Muscle of leg (tissue), 11 donors: ENCODE data around the gene RAF1. TPM values are rescaled to one million over a fixed set of nuclear protein-coding genes. Genes with fewer than 3 reads are reported as not detected.

Experiments
- DNase-seq: peaks from one replicate; pipeline ENCODE4 v3.0.0; 2013
- H3K27ac ChIP-seq: one replicate; pipeline ENCODE4 v1.5.1; 2013; ENCODE audit warnings: mild to moderate bottlenecking, low read length, control low read depth
- H3K27me3 ChIP-seq: one replicate; pipeline ENCODE4 v1.6.1; 2013; ENCODE audit warnings: low read length; ENCODE audit not compliant: control insufficient read depth, insufficient read depth
- H3K36me3 ChIP-seq: one replicate; pipeline ENCODE4 v1.6.1; 2013; ENCODE audit warnings: low read length; ENCODE audit not compliant: control insufficient read depth, insufficient read depth
- H3K4me1 ChIP-seq: one replicate; pipeline ENCODE4 v1.6.1; 2013; ENCODE audit warnings: low read length; ENCODE audit not compliant: control insufficient read depth, insufficient read depth
- H3K4me3 ChIP-seq: one replicate; pipeline ENCODE4 v1.5.1; 2013; ENCODE audit warnings: low read length, control low read depth
- H3K9me3 ChIP-seq: replicated peaks from 2 replicates; pipeline ENCODE4 v1.6.1; 2013; ENCODE audit warnings: low read depth, low read length; ENCODE audit not compliant: control insufficient read depth
- WGBS: methylation state at CpG from one replicate; pipeline ENCODE4 v1.1.5; 2013; ENCODE audit warnings: missing lambda C conversion rate; ENCODE audit not compliant: insufficient coverage; 5-methylcytosine and 5-hydroxymethylcytosine counted together
- polyA plus RNA-seq, 8 donors: library from polyadenylated mRNA; unstranded; fragments of 120-200 nt; gene quantifications; one replicate each; pipeline versions ENCODE4 v1.2.1 to v1.2.3, GENCODE V29; 2013; ENCODE audit warnings: inconsistent platforms in 1 of 8, low replicate concordance in 1 of 8; ENCODE audit not compliant: insufficient read length in 8 of 8, insufficient read depth in 1 of 8
- total RNA-seq: library from RNA; stranded (reverse); fragments of 120-200 nt; gene quantifications from one replicate; pipeline ENCODE4 v1.2.4, GENCODE V29; 2013

RAF1 gene
- total and polyA plus RNA-seq, 9 donors: 80.0 to 113 (median 90.7) TPM

- Histone ChIP-seq H3K27ac (no peak overlapping the region), H3K36me3 (peaks cover 88% of the 10 kb centered on the region), H3K4me1 (no peaks in the 10 kb centered on the region), H3K27me3 (no peaks in the 10 kb centered on the region), H3K9me3 (no peaks in the 10 kb centered on the region), H3K4me3 (no peak overlapping the region)
- no peak for DNase-seq
- WGBS: 80% methylated on average over 1 of the region's 5 CpGs
Measured at GRCh38 chr3:12585970-12586369, 77.9 kb downstream of the RAF1 start.

DNA sequence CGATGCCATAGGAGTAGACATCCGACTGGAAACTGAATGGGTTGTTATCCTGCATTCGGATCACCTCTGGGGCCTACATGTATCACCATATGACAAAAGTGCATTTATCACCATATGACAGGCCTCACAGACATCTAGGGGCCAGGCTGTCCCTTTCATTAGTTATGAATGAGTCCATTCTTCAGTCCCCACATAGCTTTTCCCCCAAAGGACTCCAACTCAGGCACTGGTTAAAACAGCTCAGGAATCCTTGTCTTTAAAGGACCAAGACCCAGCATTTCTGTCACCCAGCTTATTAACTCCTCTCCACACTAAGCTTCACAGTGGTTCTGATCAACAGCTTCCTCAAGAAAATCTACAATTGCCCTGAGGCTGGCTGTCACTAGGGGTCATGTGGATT, 78.7 kb downstream of the RAF1 start:
- H3K27ac ChIP-seq: no peak overlapping the region

GRCh38 chr3:12584083-12584482, 79.8 kb downstream of the RAF1 start:
- peaks cover 84% of the 10 kb centered on the region for H3K36me3 ChIP-seq
- no peaks in the 10 kb centered on the region for H3K27me3 ChIP-seq
- no peak overlapping the region for H3K27ac ChIP-seq
- no peak for DNase-seq
- no peaks in the 10 kb centered on the region for H3K4me1 ChIP-seq
- WGBS: no CpG with 5 or more reads among the region's 2 CpGs
- no peaks in the 10 kb centered on the region for H3K9me3 ChIP-seq
- no peak overlapping the region for H3K4me3 ChIP-seq

More for the DNA sequence above, 78.7 kb downstream of the RAF1 start:
- no peak for DNase-seq
- Histone ChIP-seq H3K4me1 (no peaks in the 10 kb centered on the region), H3K9me3 (no peaks in the 10 kb centered on the region), H3K27me3 (no peaks in the 10 kb centered on the region), H3K4me3 (no peak overlapping the region), H3K36me3 (peaks cover 84% of the 10 kb centered on the region)
- 72% methylated on average over 3 of the region's 3 CpGs for WGBS

DNA sequence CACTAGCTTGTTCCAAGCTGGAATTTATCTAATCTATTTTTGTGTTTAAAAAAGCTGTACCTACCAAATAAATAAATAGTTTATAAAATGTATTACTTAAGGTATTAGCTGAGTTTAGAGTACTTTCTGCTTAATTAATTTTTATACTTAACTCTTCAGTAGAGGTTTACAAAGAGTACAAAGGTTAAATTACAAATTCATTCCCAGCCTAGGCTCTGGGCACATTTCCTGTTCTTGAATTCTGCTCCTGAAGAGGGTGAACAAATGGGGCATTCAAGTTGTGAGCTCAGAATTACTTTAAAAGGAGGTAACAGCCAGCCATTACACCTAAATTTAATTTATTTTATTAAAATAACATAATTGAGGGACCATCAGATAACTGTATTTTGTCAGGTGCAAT, 80.6 kb downstream of the RAF1 start:
- H3K36me3 ChIP-seq: peaks cover 85% of the 10 kb centered on the region
- no peaks in the 10 kb centered on the region for H3K9me3 ChIP-seq
- DNase-seq: no peak
- H3K27ac ChIP-seq: no peak overlapping the region
- H3K4me1 ChIP-seq: no peaks in the 10 kb centered on the region
- H3K4me3 ChIP-seq: no peak overlapping the region
- no peaks in the 10 kb centered on the region for H3K27me3 ChIP-seq

GRCh38 chr3:12582730-12583129, 81.2 kb downstream of the RAF1 start:
- H3K9me3 ChIP-seq: no peaks in the 10 kb centered on the region
- WGBS: 67% methylated on average over 3 of the region's 4 CpGs
- H3K4me3 ChIP-seq: no peak overlapping the region
- no peak overlapping the region for H3K27ac ChIP-seq
- no peak for DNase-seq
- peaks cover 84% of the 10 kb centered on the region for H3K36me3 ChIP-seq
- H3K4me1 ChIP-seq: no peaks in the 10 kb centered on the region
- H3K27me3 ChIP-seq: no peaks in the 10 kb centered on the region

DNA sequence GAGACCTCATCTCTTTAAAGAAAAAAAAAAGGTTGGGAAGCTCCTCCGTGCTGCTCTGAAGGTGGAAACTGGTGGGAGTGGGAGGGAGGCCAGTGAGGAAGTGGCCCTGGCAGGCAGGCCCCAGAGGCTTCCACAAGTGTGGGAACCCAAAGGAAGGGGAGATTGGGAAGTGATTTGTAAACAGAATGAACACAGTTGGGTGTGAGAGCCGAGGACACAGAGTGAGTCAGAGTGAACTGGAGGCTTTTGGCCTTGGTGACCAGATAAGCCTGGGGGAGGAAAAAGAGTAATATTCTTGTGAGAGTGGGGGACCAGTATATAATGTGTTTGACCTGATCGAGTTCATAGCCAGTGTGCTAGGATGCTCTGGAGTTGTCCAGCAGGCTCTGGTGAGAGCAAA, 84.0 kb downstream of the RAF1 start:
- no peaks in the 10 kb centered on the region for H3K27me3 ChIP-seq
- WGBS: 61% methylated on average over 3 of the region's 3 CpGs
- no peaks in the 10 kb centered on the region for H3K4me1 ChIP-seq
- H3K4me3 ChIP-seq: no peak overlapping the region
- no peak overlapping the region for H3K27ac ChIP-seq
- no peaks in the 10 kb centered on the region for H3K9me3 ChIP-seq
- no peak for DNase-seq
- H3K36me3 ChIP-seq: peaks cover 80% of the 10 kb centered on the region

GRCh38 chr3:12579456-12579855, 84.5 kb downstream of the RAF1 start:
- H3K27ac ChIP-seq: no peak overlapping the region

GRCh38 chr3:12578742-12579141, 85.2 kb downstream of the RAF1 start:
- WGBS: no CpG with 5 or more reads among the region's 2 CpGs
- Histone ChIP-seq H3K36me3 (peaks cover 80% of the 10 kb centered on the region), H3K4me1 (no peaks in the 10 kb centered on the region), H3K27ac (no peak overlapping the region), H3K27me3 (no peaks in the 10 kb centered on the region), H3K4me3 (no peak overlapping the region), H3K9me3 (no peaks in the 10 kb centered on the region)
- no peak for DNase-seq

More at GRCh38 chr3:12579456-12579855, 84.5 kb downstream of the RAF1 start:
- no peaks in the 10 kb centered on the region for H3K27me3 ChIP-seq
- H3K4me3 ChIP-seq: no peak overlapping the region
- no peak for DNase-seq
- WGBS: 86% methylated on average over 2 of the region's 3 CpGs
- H3K4me1 ChIP-seq: no peaks in the 10 kb centered on the region
- peaks cover 80% of the 10 kb centered on the region for H3K36me3 ChIP-seq
- no peaks in the 10 kb centered on the region for H3K9me3 ChIP-seq

DNA sequence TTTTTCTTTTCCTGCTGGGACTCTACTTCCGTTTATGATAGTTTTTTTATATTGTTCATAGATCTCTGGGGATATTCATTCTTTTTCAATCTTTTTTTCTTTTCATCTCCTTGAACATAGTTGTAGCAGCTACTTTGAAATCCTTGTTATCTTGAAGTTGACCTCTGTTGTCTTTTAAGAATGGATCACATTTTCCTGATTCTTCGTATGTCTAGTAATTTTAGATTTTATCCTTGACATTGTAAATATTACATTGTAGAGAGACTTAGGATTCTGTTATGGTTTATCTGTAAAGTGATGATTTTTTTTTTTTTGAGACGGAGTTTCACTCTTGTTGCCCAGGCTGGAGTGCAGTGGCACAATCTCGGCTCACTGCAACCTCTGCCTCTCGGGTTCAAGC, 86.5 kb downstream of the RAF1 start:
- Histone ChIP-seq H3K36me3 (peaks cover 81% of the 10 kb centered on the region), H3K4me1 (no peaks in the 10 kb centered on the region), H3K27me3 (no peaks in the 10 kb centered on the region), H3K9me3 (no peaks in the 10 kb centered on the region), H3K27ac (no peak overlapping the region), H3K4me3 (no peak overlapping the region)
- 93% methylated on average over 2 of the region's 5 CpGs for WGBS
- no peak for DNase-seq

- Histone ChIP-seq H3K27me3 (no peaks in the 10 kb centered on the region), H3K4me3 (no peak overlapping the region), H3K9me3 (no peaks in the 10 kb centered on the region), H3K27ac (no peak overlapping the region), H3K4me1 (no peaks in the 10 kb centered on the region), H3K36me3 (peaks cover 77% of the 10 kb centered on the region)
- 71% methylated on average over 1 of the region's 7 CpGs for WGBS
- DNase-seq: no peak
Measured at GRCh38 chr3:12574661-12575060, 89.3 kb downstream of the RAF1 start.

DNA sequence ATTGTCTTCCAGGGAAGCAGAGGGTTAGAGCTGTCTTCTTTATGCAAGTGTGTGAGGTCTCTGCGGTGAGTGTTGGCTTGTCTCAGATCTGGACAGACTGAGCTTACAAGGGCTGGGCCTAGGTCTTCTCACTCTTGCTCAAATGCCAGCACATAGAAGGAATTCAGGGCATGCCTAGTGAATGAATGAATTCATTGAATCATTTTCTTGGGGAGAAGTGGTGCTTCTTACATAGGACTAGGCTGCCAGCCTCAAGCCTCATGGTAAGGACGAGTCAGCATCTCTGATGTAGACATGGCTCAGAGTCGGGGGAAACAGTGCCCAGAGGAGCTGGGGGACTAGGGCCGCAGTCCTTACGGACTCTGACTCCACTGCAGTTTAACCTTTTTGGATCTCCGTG, 89.8 kb downstream of the RAF1 start:
- Histone ChIP-seq H3K4me3 (no peak overlapping the region), H3K9me3 (no peaks in the 10 kb centered on the region), H3K4me1 (no peaks in the 10 kb centered on the region), H3K36me3 (peaks cover 75% of the 10 kb centered on the region), H3K27ac (no peak overlapping the region), H3K27me3 (no peaks in the 10 kb centered on the region)
- no peak for DNase-seq
- WGBS: 95% methylated on average over 5 of the region's 6 CpGs
